ENCODE results near the gene PDS5A.
"Not testable (repeated sequence)": the region's sequence is repeated elsewhere in the genome, so short reads cannot be mapped to it uniquely, and the experiment has no call there.

The PDS5A gene

DNA sequence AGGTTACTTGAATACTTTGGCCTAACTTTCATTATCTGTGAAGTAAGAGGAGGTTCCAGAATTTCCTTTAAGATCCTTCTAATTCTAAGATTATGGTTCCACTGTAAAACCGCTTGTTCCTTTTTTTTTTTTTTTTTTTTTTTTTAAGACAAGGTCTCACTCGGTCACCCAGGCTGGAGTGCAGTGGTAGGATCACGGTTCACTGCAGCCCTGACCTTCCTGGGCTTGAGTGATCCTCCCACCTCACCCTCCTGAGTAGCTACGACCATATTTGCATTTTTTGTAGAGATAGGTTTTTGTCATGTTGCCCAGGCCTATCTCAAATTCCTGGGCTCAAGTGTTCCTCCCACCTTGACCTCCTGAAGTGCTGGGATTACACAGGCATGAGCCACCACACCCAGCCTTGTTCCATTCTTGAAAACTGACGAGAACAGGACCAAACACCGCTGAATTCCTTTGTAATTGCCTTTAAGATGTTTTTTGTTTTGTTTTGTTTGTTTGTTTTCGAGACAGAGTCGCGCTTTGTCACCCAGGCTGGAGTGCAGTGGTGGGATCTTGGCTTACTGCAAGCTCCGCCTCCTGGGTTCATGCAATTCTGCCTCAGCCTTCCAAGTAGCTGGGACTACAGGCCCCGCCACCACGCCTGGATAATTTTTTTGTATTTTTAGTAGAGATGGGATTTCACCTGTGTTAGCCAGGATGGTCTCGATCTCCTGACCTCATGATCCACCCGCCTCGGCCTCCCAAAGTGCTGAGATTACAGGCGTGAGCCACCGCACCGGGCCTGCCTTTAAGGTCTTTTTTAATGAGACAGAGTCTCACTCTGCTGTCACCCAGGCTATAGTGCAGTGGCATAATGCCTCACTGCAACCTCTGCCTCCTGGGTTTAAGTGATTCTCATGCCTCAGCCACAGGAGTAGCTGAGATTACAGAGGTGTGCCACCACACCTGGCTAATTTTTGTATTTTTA lies 6.8 kb downstream of the PDS5A start:
- in situ Hi-C loops (cut with HindIII; ENCODE audit: low sequenced_read_pairs), result no loop called here

GRCh38 chr4:39963656-39964055 lies 14.1 kb downstream of the PDS5A start:
- in situ Hi-C loops (cut with HindIII; ENCODE audit: low sequenced_read_pairs), result no loop called here

DNA sequence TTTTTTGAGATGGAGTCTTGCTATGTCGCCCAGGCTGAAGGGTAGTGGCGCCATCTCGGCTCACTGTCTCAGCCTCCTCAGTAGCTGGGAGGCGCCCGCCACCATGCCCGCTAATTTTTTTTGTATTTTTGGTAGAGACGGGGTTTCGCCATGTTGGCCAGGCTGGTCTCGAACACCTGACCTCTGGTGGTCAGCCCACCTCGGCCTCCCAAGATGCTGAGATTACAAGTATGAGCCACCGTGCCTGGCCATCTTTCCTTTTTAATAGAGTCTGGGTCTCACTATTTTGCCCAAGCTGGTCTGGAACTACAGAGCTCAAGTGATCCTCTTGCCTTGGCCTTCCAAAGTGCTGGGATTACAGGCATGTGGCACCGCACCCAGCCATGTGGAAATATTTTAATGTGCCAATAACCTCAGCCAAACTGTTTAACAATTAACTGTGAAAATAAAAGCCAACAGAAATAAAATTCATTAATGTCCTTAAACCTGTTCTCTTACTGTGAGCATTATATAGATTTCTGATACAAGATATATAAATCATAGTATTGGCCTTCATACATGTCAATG lies 16.3 kb downstream of the PDS5A start:
- in situ Hi-C loops (cut with HindIII; ENCODE audit: low sequenced_read_pairs), result no loop called here

DNA sequence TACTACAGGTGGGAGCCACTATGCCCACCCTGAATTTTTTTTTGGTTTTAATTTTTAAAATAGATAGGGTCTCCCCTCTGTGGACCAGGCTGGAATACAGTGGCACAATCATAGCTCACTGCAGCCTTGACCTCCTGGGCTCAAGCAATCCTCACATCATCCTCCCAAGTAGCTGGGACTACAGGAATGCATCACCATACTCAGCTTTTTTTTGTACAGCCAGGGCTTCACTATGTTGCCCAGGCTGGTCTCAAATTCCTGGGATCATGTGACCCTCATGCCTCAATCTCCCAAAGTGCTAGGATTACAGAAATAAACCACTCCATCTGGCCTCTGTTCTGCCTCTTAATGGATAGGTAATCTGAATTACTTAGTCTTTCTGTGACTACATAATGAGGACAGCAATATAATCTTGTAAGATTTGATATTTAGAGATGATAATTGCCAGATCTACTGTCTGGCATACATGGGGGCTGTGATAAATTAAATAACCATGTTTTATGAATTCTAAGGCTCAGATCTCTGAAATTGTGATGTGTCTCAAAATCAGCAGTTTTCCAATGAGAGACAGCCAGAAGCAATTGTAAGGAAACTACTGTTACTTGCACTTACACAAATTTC lies 26.7 kb downstream of the PDS5A start:
- in situ Hi-C loops (cut with HindIII; ENCODE audit: low sequenced_read_pairs), result no loop called here

DNA sequence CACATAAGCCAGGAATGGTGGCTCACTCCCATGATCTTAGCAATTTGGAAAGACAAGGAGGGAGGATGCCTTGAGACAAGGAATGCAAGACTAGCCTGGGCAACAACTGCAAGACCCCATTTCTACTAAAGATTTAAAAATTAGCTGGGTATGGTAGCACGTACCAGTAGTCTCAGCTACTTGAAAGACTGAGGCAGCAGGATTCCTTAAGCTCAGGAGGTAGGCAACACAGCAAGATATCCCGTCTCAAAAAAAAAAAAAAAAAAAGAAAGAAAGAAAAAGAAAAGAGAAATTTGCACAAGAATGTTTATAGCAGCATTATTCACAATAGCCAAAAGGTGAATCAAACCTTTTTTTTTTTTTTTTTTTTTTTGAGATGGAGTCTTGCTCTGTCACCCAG lies 29.7 kb downstream of the PDS5A start:
- in situ Hi-C loops (cut with HindIII; ENCODE audit: low sequenced_read_pairs), result no loop called here

DNA sequence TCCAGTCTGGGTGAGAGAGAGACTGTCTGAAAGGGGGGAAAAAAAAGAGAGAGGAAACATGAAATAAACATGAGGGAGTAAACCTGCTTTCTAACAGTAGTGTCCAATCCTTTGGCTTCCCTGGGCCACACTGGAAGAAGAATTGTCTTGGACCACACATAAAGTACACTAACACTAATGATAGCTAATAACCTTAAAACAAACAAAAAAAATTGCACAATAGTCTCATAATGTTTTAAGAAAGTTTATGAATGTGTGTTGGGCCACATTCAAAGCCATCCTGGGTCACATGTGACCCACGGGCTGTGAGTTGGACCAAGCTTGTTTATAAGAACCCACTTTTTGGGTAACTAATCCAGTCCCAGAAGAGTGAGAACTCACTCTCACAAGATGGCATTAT lies 30.3 kb downstream of the PDS5A start:
- in situ Hi-C loops (cut with HindIII; ENCODE audit: low sequenced_read_pairs), result no loop called here

DNA sequence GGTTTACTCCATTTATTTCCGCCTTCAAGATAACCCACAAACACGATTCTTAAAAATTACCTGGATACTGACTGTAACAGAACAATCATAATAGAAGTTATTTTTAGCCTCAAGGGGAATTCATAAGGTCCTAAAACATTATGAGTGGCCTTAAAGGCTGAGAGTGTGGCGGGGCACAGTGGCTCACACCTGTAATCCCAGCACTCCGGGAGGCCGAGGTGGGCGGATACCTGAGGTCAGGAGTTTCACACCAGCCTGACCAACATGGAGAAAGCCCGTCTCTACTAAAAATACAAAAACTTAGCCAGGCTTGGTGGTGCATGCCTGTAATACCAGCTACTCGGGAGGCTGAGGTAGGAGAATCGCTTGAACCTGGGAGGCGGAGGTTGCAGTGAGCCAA lies 33.5 kb downstream of the PDS5A start:
- in situ Hi-C loops (cut with HindIII; ENCODE audit: low sequenced_read_pairs), result not testable (repeated sequence)

GRCh38 chr4:39942507-39942906 lies 35.2 kb downstream of the PDS5A start:
- in situ Hi-C loops (cut with HindIII; ENCODE audit: low sequenced_read_pairs), result no loop called here

DNA sequence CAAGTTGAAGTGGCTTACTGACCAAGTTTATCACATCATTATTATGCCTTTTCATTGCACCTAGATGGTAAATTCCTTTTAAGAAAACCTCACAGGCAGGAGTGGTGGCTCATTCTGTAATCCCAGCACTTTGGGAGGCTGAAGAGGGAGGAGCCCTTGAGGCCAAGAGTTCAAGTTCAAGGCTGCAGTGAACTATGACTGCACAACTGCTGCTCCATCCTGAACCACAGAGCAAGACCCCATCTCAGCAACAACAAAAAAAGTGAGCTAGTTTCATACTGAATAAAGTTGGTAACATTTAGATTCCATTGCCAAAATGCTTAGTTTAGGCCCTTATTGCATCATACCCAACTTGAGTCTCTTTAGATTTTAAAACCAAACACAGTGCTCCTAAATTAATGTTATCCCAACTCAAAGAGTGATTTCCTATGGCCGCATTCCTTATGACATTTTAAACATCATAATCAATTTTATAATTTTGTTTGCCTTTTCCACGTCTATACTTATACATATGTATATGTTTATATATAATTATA lies 36.0 kb downstream of the PDS5A start:
- in situ Hi-C loops (cut with HindIII; ENCODE audit: low sequenced_read_pairs), result no loop called here

- in situ Hi-C loops (cut with HindIII; ENCODE audit: low sequenced_read_pairs), result no loop called here
Measured at GRCh38 chr4:39937683-39938268, 39.9 kb downstream of the PDS5A start.

DNA sequence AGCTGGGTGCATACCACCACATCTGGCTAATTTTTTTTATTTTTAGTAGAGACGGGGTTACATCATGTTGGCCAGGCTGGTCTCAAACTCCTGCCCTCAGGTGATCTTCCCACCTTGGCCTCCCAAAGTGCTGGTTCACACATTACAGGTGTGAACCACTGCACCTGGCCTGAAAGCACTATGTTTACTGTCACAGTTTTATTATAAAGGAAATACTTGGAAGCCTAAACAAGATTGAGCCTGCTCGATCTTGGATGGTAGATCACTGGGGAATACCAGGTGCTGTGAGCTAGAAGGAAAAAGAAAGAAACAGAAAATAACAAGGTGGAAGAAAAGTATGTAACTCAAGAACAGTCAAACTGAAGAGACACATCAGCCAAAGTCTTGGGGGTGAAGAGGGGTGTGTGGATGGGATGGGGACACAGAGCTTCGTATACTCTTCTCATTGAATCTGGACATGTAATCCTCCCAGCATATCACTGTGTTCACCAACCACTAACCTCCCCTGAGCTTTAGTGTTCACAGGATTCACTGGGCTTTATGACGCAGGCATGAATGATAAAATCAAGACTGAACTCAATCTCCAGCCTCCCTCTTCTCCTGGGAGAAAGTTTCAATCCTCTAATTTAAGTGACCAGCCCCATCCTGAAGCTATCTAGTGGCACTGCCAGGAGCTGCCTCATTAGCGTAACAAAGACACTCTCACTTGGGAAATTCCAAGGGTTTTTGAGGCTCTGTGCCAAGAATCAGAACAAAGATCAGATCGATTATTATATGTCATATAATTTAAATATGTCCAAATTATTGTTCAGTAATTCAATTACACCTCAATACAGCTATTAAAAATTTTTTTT lies 40.9 kb downstream of the PDS5A start:
- in situ Hi-C loops (cut with HindIII; ENCODE audit: low sequenced_read_pairs), result no loop called here

DNA sequence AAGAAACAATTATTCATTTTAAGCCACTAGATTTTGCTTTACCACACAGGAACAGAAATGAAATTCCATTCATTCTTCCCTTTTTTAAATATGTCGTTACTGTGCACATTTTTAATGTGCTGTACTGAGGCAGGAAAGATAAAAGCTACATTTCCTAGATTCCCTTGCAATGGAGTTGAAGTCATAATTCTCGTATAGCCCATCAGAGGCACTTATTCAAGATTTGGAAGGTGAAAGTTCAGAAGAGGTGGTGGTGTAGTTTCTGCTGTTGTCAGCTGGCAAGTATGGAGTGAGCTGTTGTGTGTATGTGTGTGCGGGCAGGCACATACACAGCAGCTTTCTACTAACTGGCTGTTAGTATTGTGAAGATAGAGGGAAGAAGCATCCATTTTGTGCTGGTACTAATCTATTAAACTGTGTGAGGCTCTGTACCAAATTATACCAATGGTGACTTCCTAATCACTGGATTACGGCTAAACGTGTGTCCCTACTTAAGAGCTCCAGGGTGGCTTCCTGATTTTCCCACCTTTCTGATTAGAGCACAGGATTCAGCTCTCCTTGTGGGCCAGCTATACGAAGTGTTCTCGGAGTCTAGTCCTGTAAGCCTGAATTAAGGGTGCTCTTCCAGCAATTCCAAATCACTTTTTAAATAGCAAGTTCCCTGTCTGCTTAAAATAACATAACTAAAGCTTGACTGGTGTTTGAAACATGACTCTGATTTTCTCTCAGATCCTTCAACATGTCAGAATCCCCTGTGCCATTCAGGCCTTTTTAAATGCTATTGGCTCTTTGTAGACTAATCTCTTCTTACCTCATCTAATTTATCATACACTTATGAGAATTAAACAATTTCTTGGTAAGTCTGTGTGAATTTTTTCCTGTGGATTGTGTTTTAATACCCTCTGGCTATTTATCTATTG lies 43.8 kb downstream of the PDS5A start:
- in situ Hi-C loops (cut with HindIII; ENCODE audit: low sequenced_read_pairs), result no loop called here

DNA sequence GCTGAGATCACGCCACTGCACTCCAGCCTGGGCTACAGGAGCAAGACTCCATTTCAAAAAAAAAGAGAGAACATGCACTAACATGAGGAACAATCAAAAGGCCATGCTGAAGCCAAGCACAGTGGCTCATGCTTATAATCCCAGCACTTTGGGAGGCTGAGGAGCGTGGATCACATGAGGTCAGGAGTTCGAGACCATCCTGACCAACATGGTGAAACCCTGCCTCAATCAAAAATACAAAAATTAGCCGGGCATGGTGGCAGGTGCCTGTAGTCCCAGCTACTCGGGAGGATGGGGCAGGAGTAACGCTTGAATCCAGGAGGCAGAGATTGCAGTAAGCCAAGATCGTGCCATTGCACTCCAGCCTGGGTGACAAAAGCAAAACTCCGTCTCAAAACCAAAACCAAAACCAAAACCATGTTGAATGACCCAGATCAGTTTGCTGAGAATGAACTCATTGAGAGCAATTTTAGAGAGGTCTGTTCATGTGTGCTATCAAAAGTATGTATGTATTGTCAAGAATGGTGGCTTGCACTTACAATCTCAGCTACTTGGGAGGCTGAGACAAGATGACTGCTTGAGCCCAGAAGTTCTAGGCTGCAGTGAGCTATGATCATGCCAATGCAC lies 44.8 kb downstream of the PDS5A start:
- in situ Hi-C loops (cut with HindIII; ENCODE audit: low sequenced_read_pairs), result no loop called here

GRCh38 chr4:39931441-39931901 lies 46.2 kb downstream of the PDS5A start:
- in situ Hi-C loops (cut with HindIII; ENCODE audit: low sequenced_read_pairs), result no loop called here

DNA sequence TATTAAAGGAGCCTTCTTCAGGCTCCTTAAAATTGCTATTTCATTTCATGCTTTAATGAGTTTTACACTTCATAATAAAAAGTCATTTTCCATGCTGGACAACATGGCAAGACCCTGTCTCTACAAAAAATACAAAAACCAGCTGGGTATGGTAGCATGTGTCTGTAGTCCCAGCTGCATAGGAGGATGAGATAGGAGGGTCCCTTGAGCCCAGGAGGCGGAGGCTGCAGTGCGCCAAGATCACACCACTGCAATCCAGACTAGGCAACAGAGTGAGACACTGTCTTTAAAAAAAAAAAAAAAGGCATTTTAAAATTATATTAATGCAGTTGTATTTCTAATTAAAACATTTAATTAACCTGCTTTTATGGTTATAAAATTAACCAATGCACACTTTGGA lies 49.2 kb downstream of the PDS5A start:
- in situ Hi-C loops (cut with HindIII; ENCODE audit: low sequenced_read_pairs), result no loop called here

DNA sequence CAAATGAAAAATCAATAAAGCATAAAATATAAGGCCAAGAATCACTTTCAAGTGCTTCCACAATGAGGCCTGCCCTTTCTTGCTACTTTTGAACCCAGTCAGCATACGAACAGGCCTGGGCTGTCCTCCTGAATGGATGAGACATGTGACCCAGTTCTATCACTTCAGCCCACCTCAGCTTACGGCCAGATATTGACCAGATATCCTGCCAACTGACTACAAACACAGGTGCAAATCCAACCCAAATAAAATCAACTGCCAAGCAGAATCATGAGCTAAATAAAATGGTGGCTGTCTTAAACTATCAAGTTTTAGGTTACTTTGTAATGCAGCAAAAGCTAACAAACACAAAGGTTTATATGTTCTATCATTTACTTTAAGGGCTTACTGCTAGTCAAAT lies 53.7 kb downstream of the PDS5A start:
- in situ Hi-C loops (cut with HindIII; ENCODE audit: low sequenced_read_pairs), result no loop called here

DNA sequence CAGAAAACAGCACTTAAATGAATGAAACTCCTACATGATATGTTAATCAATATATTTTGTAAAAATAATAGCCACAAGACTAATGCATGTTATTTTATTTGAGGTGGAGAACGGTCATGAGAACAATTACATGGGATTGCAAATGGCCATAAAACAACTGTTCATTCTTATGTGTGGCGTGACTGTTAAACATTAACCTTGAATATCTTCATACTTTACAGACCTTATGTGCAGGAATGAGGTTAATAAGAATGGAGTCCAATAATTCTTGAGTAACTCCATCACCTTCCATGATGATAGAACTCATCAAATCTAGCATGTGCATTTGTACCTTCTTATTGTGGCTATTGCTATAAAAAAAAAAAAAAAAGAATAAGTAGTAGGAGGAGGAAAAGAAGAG lies 55.3 kb downstream of the PDS5A start:
- in situ Hi-C loops (cut with HindIII; ENCODE audit: low sequenced_read_pairs), result no loop called here

GRCh38 chr4:39913471-39913870 lies 64.2 kb downstream of the PDS5A start:
- in situ Hi-C loops (cut with HindIII; ENCODE audit: low sequenced_read_pairs), result no loop called here

DNA sequence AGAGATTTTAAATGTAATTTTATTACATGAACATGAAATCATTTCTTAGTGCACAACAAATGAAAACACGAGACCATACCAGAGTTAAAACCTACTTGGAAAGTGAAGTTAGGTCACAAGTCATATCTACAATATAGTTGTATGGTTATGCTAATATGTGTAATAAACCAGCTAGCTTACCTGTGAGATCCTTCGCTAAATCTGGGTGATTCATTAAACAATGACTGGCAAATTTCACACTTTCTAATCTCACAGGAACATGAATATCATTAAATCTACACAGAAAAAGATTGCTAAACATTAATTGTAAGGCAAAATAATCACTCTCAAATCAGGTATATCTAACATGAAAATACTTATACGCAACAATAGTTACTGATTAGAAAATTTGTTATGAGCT lies 67.6 kb downstream of the PDS5A start:
- in situ Hi-C loops (cut with HindIII; ENCODE audit: low sequenced_read_pairs), result no loop called here
